GM21576 (cell line): ENCODE measurements around the gene PLD1.
"Not testable (repeated sequence)": the region's sequence is repeated elsewhere in the genome, so short reads cannot be mapped to it uniquely, and the experiment has no call there.

Experiments used
- ATAC-seq: cut with Tn5 transposase; IDR thresholded peaks from one replicate; pipeline ENCODE4 v1.9.1; 2021; ENCODE audit warnings: mild to moderate bottlenecking, moderate library complexity; ENCODE audit not compliant: unreplicated experiment

PLD1 gene

GRCh38 chr3:171809861-171810628 is at the start of gene PLD1:
TSS of gene PLD1 (minus strand) at chr3:171810483. CDS start at chr3:171738051, 72,432 bp downstream.
- peak; percentile 50 for ATAC-seq

- ATAC-seq = not testable (repeated sequence)
Observed at GRCh38 chr3:171858770-171859169, 48.5 kb upstream of the PLD1 start.

DNA sequence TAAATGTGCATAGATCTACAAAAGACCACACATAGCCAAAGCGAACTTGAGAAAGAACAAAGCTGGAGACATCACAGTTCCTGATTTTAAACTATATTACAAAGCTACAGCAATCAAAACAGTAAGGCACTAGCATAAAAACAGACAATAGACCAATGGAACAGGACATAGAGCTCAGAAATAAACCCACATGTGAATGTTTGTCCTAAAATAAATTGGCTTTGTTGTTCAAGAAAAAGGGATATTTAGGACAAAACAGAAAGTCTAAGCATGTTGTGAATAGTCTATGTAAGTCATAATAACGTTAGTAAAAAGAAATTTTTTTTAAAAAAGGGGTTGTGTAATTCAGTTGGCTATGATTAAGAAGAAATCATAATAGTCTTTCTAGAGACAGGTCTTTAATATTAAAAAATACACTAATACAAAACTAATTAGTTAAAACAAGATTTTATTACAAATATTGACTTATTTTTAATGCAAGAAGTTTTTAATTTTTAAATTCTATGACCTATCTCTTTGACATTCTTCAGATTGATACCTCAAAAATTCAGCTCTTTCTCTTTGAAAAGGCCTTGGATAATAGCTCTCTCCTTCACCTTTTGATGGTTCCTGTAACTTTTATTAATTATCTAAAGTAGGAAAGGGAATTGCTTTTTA is 44.5 kb upstream of the PLD1 start:
- ATAC-seq = no peak

GRCh38 chr3:171851660-171852058 is 41.4 kb upstream of the PLD1 start:
- ATAC-seq = no peak

DNA sequence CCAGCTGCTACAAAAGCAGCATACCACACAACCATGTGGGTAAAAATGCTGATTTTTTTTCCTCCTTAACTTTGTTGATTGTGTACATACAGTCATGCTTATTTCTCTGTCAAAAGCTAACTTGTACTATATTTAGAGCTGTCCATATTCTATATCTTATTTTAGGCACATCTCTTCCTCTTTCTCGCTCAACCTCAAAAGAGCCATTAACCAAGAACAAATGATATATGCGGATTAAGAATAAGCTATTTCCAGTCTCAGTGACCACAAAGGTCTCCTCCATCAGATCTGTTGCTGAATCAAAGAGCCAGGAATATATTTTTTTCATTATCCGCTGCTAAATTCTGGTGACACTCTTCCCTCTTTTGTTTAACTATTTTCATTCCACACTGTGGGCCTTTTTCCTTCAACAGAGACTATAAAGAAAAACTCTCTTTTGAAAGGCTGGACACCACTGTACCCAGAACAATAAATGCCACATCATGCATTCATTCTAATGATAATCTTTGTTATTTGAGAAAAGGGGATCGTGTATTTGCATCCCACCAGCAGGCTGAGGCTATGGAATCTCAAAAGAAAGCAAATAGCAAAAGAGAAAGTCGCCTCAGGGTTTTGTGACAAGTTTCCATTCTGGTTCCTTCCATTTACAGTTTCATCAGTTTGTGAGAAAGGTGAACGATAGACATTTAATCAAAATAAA is 40.8 kb upstream of the PLD1 start:
- ATAC-seq = no peak

DNA sequence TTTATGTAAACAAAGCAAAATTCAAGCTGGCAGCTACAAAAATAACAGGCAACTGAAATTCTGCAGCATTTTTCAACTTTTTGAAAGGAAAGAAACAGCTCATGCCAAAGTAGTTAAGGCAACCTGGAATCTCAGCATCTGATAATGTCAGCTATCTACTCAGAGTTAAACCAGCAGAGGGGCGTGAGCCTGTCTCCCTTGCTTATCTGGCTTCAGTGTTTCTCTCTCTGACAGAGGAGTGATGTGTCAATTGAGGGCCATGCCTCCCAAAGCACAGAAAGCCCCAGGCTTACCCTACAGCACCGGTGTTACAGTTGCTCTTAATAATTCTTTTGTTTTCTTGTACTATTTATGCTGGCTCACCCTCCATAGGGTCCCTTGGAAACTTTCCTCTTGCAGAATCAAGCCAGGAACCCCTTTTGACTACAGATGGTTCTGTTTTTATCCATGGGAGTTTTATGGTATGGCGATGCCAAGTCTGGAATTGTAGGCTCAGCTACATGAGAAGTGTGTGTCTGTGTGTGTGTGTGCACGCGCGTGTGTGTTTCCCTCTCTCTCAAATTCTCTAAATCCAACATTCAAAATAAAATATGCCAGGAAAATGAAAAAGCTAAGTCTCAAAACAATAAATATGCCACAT is 40.2 kb upstream of the PLD1 start:
- no peak for ATAC-seq

DNA sequence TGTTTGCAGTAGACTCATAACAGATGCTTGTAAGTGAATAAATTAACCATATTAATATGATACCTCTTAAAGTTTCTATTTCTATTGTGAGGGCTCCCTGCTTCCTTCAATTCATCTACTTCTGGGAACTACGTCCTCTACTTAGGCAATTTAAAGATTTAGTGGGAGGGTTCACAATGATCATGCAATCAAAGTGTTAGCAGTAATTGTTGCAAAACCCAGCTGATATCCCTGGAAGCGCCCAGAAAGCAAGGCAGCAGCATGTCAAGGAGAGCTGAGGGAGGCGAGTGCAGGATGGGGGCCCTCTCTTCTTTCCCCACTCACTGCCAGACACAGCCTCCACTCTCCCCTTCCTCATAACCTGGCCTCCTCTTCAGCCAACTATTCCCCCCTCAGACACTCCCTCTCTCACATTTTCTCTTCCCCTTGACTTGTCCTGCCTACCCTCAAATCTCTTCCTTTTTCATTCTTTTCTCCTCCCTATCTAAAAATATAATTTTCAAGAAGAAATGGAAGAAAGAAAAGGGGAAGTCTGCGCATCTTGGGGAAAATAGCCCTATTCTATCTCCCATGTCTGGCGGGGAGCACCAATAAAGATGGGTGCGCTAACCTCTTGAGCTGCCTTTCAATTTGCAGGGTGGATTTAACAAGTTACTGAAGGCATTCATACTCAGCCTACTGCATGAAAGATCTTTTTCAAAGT is 39.5 kb upstream of the PLD1 start:
- ATAC-seq = no peak

GRCh38 chr3:171847595-171848259 is 37.4 kb upstream of the PLD1 start:
- ATAC-seq = no peak

- ATAC-seq = no peak
Observed at GRCh38 chr3:171847133-171847532, 36.9 kb upstream of the PLD1 start.

- peak; percentile 96 for ATAC-seq
Observed at GRCh38 chr3:171846597-171846996, 36.3 kb upstream of the PLD1 start.

DNA sequence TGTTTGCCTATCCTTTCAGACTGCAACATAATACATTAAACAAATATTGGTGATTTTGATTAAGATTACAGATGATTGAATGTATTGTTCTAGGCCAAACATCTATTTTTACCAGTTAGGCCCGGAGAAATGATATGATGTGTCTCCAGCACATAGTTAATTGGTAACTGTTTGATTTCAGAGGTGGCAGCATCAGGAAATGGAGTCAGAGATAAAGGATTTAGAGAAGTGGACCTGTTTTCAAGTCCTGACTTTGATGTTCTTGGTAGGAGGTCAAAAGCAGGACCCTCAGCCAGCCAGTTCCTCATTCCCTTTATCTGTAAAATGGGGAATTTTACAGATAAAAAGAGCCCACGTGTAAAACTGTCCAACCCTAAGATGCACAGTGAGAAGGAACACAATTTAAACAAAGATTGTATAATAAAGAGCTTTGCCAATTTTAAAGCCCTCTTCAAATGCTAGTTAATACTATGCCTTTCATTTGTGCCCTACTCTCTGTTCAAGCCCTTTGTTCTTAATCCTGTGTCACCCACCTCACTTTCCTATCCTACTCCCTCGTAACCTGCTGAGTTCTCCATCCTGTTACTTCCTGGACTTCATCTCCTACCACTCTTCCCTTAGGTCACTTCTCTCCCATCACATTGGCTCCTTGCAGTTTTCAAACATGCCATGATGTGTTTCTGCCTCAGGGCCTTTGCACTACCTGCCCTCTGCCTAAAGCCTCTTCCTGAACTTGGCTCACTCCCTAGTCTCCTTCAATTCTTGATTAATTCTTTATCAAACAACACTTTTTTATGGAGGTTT is 35.4 kb upstream of the PLD1 start:
- ATAC-seq = no peak

DNA sequence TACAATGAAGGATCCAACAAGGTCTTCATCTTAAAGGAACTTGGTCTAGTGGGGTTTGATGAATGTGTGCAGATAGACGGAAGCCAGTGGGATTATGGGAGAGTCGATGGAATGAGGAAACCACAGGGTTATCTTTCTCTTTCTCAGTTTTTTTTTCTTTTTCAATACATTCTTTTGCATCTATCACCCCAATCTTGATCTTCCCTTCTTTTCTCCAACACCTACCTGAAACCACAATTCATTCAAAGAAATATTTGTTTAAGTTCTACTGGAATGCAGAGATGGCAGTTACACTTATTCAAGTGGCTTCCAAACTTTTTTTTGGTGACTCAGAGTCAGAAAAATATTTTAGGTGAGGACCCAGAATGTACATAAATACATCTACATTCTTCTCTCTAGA is 34.6 kb upstream of the PLD1 start:
- no peak for ATAC-seq

DNA sequence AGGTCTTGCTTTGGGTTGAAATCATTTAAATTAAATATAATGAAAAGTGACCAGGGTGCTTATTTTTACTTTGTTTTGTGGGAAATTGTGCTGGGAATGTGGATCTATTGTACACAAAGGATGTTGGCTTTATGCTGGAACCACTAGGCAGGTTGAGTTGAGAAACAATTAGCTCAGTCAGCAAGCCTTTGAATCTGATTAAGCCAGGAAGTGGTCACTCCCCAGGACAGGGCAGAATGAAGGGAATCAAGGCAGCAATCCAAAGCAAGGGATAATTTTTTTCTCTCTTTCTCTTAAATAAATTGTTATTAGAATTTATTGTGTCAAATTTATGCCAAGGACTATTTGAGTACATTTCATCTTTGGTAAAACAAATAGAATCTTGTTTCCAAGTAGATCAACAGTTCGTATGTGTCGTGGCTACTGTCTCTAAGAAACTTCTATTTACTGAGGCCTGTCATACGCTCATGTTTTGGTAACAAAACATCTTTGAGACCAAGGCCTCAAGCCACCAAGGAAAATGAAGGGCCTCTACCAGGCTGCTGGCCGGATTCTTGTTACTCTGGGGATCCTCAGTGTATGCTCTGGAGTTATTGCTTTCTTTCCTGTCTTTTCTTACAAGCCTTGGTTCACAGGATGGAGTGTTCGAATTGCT is 32.7 kb upstream of the PLD1 start, which contains the start of gene TMEM212:
Gene TMEM212 (plus strand): TSS at position 486 of the 655 bp plus-strand sequence. CDS start 35 bp downstream, at position 521.
- no peak for ATAC-seq

DNA sequence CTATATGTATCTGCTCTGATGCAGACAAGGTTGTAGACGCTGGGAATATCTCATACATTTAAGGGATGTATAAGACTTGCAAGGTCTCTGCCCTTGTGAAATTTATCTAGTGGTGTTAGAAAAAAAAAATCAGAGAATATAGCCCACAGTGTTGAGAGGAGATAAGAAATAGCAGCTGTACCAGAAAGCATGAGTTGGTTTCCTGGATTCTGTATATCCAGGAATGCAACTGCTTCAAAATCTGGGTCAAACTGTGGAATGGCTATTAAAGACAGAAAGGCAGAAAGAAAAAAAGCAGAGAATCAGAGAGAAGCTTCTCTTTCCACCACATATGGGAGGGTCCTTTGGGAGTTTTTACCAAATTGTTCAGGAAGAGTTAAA is 31.3 kb upstream of the PLD1 start:
- no peak for ATAC-seq

- ATAC-seq = no peak
Observed at GRCh38 chr3:171840811-171841619, 30.7 kb upstream of the PLD1 start.

GRCh38 chr3:171840445-171840810 is 30.1 kb upstream of the PLD1 start:
- ATAC-seq = no peak

GRCh38 chr3:171839270-171839669 is 29.0 kb upstream of the PLD1 start:
- ATAC-seq = no peak

DNA sequence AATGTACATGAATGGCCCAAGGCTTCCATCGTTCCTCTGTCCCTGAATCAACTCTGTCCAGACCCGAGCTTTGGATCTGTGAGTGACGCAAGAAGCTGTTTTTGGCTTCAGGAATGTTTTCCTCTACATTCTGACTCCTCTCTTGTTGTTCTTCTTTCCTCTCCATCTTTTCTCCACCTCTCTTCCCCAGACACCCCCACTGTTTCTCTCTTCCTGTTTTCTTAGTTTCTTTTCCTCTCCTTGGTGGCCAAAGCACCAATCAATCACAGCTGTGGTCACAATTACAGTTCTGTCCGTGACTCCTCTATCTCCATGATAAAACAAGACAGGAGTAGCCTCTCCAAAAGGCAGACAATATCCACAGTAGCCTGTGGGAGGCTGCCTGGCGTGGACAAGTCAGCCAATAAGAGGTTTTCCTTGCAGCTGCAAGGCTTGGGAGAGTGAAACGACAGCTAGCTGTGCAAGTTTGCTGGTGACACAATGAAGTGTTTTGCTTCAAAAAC is 28.0 kb upstream of the PLD1 start:
- no peak for ATAC-seq
